ENCODE data around the gene GRIK1.
A peak's percentile ranks its signal among the peaks of the same experiment; 100 is the strongest.

Gene GRIK1

GRCh38 chr21:29909571-29909970 is 30.2 kb downstream of the GRIK1 start:
- no peak for DNase-seq (ENCODE audit: low spot score)

GRCh38 chr21:29904359-29905282 is 35.2 kb downstream of the GRIK1 start:
- no peak for DNase-seq (ENCODE audit: low spot score)

GRCh38 chr21:29896884-29897283 is 42.9 kb downstream of the GRIK1 start:
- DNase-seq (ENCODE audit: low spot score), result no peak

GRCh38 chr21:29893687-29894086 is 46.1 kb downstream of the GRIK1 start:
- no peak for DNase-seq (ENCODE audit: low spot score)

- DNase-seq (ENCODE audit: low spot score), result no peak
Measured at GRCh38 chr21:29892379-29892778, 47.4 kb downstream of the GRIK1 start.

GRCh38 chr21:29888437-29888836 is 51.4 kb downstream of the GRIK1 start:
- DNase-seq (ENCODE audit: low spot score), result no peak

- no peak for DNase-seq (ENCODE audit: low spot score)
Measured at GRCh38 chr21:29887313-29888009, 52.3 kb downstream of the GRIK1 start.

- DNase-seq (ENCODE audit: low spot score), result no peak
Measured at GRCh38 chr21:29885491-29885890, 54.3 kb downstream of the GRIK1 start.

GRCh38 chr21:29875873-29876272 is 63.9 kb downstream of the GRIK1 start:
- no peak for DNase-seq (ENCODE audit: low spot score)

- DNase-seq (ENCODE audit: low spot score), result no peak
Measured at GRCh38 chr21:29875036-29875716, 64.6 kb downstream of the GRIK1 start.

GRCh38 chr21:29873908-29874307 is 65.9 kb downstream of the GRIK1 start:
- no peak for DNase-seq (ENCODE audit: low spot score)

GRCh38 chr21:29870814-29871213 is 69.0 kb downstream of the GRIK1 start:
- no peak for DNase-seq (ENCODE audit: low spot score)

GRCh38 chr21:29867796-29868195 is 72.0 kb downstream of the GRIK1 start:
- no peak for DNase-seq (ENCODE audit: low spot score)

GRCh38 chr21:29860346-29860745 is 79.5 kb downstream of the GRIK1 start:
- no peak for DNase-seq (ENCODE audit: low spot score)

- no peak for DNase-seq (ENCODE audit: low spot score)
Measured at GRCh38 chr21:29857150-29857549, 82.6 kb downstream of the GRIK1 start.

GRCh38 chr21:29854795-29855194 is 85.0 kb downstream of the GRIK1 start:
- no peak for DNase-seq (ENCODE audit: low spot score)

GRCh38 chr21:29851611-29852010 is 88.2 kb downstream of the GRIK1 start:
- no peak for DNase-seq (ENCODE audit: low spot score)

GRCh38 chr21:29849735-29850176 is 90.0 kb downstream of the GRIK1 start:
- peak; percentile 58 for DNase-seq (ENCODE audit: low spot score)

GRCh38 chr21:29843804-29844203 is 96.0 kb downstream of the GRIK1 start:
- DNase-seq (ENCODE audit: low spot score), result no peak

- no peak for DNase-seq (ENCODE audit: low spot score)
Measured at GRCh38 chr21:29834617-29835016, 105.2 kb downstream of the GRIK1 start.

- DNase-seq (ENCODE audit: low spot score), result no peak
Measured at GRCh38 chr21:29832217-29832616, 107.6 kb downstream of the GRIK1 start.

GRCh38 chr21:29829564-29830275 is 110.1 kb downstream of the GRIK1 start:
- no peak for DNase-seq (ENCODE audit: low spot score)
